ENCODE measurements around the gene TRIM2. TPM values are rescaled to one million over a fixed set of nuclear protein-coding genes. Genes with fewer than 3 reads are reported as not detected.

TRIM2 gene
- total RNA-seq, 1 experiment from 2014 or later = 49.6 TPM

DNA sequence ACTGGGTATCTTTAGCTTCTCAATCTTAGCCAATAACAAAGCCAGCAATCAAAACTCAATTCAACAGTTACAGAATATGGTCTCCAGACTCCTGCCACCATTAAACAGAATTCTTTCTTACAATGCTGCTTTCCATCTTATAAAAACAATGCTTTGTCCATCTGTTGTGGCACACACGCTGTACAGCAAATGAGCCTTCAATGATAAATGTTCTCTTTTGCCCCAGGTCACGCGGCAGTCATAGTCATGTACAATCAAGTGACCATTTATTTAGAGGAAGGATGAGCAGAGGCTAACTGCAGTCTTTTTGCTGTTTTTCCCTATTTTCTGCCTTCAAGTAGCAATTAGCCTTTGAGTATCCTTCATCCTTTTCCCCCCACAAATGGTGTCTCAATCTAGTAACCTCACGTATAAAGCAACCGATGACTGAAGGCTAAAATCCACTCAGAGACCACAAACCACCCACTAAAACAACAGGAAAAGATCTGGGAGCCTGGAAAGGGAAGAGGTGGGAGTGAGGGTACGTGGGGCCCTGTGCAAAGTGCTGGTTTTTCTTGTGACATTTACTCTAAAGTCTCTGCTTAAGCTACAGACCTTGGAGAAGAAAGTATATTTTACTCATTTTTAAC, 24.4 kb downstream of the TRIM2 start:
- Mint-ChIP-seq H3K4me3 (ENCODE audit: low read depth, unreplicated experiment) (no peak overlapping the region), H3K36me3 (ENCODE audit: insufficient read depth, unreplicated experiment) (peaks cover 27% of the 10 kb centered on the region), H3K9me3 (ENCODE audit: low read depth, unreplicated experiment) (no peaks in the 10 kb centered on the region), H3K4me1 (ENCODE audit: low read depth, unreplicated experiment) (peaks cover 23% of the 10 kb centered on the region), H3K27ac (ENCODE audit: unreplicated experiment) (no peak overlapping the region), H3K27me3 (ENCODE audit: unreplicated experiment) (no peaks in the 10 kb centered on the region)
- intact Hi-C loops (cut with micrococcal nuclease; ENCODE audit: unreplicated experiment) = no loop called here
- CTCF ChIA-PET = no interaction called here
- TF ChIP-seq, protein P1, sequence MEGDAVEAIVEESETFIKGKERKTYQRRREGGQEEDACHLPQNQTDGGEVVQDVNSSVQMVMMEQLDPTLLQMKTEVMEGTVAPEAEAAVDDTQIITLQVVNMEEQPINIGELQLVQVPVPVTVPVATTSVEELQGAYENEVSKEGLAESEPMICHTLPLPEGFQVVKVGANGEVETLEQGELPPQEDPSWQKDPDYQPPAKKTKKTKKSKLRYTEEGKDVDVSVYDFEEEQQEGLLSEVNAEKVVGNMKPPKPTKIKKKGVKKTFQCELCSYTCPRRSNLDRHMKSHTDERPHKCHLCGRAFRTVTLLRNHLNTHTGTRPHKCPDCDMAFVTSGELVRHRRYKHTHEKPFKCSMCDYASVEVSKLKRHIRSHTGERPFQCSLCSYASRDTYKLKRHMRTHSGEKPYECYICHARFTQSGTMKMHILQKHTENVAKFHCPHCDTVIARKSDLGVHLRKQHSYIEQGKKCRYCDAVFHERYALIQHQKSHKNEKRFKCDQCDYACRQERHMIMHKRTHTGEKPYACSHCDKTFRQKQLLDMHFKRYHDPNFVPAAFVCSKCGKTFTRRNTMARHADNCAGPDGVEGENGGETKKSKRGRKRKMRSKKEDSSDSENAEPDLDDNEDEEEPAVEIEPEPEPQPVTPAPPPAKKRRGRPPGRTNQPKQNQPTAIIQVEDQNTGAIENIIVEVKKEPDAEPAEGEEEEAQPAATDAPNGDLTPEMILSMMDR (IDR thresholded peaks at IDR 0.05; ENCODE audit: unreplicated experiment) = no peak
- BruUV-seq (replicated peaks) = no TSS peak
- no peak for DNase-seq

DNA sequence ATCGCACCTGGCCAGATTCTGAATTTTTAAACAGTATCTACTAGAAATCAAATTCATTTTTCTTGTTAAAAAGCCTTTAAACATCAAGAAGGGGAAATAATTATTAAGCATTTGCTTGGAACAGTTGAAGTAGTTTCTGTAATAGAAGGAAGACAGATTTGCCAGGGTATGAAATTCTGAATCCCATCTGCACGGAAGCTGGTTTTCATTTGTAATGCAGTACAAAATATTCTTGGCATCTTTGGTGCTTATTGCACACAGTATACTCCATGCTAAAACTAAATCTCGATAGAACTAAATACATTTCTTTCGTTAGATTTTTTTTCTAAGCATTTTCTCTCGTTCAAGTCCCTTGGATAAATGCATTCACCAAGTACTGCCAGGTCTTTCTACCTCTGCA, 25.3 kb downstream of the TRIM2 start:
- intact Hi-C loops (cut with micrococcal nuclease; ENCODE audit: unreplicated experiment) = no loop called here
- Mint-ChIP-seq H3K4me1 (ENCODE audit: low read depth, unreplicated experiment) (peaks cover 26% of the 10 kb centered on the region), H3K4me3 (ENCODE audit: low read depth, unreplicated experiment) (no peak overlapping the region), H3K9me3 (ENCODE audit: low read depth, unreplicated experiment) (no peaks in the 10 kb centered on the region), H3K27me3 (ENCODE audit: unreplicated experiment) (no peaks in the 10 kb centered on the region), H3K27ac (ENCODE audit: unreplicated experiment) (no peak overlapping the region), H3K36me3 (ENCODE audit: insufficient read depth, unreplicated experiment) (peaks cover 19% of the 10 kb centered on the region)
- TF ChIP-seq, protein P1 (IDR thresholded peaks at IDR 0.05; ENCODE audit: unreplicated experiment) = no peak
- CTCF ChIA-PET = no interaction called here
- no TSS peak for BruUV-seq (replicated peaks)
- no peak for DNase-seq

DNA sequence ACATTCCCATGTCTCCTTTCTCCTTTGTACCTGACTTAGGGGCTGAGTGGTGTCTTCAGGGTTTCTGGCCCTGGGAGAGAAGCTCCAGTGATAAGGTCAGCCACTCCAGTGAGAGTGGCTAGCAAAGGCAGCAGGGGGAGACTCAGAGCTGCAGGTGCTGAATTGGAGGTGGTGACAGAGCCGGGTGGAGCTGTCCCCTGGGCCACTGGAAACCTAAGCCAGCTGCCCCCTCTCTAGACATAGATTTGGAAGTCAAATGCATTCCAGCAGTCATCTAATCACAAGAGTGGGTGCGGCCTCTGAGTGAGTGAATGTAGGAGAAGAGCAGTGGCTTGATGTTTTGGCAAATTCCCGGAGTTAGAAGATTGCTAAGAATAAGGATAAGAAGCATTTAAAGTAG, 28.5 kb downstream of the TRIM2 start:
- TF ChIP-seq, protein P1 (IDR thresholded peaks at IDR 0.05; ENCODE audit: unreplicated experiment) = no peak
- CTCF ChIA-PET = interaction anchor here (1.0 kb wide), 1 partner anchor 9 kb away, joined by 5 read pairs; no protein-coding TSS in a partner anchor
- H3K9me3 Mint-ChIP-seq (ENCODE audit: low read depth, unreplicated experiment) = no peaks in the 10 kb centered on the region
- intact Hi-C loops (cut with micrococcal nuclease; ENCODE audit: unreplicated experiment) = loop anchor here (1.0 kb wide), 1 partner anchor 86 kb away; no protein-coding TSS in a partner anchor
- BruUV-seq (replicated peaks) = no TSS peak
- peaks cover 37% of the 10 kb centered on the region for H3K4me1 Mint-ChIP-seq (ENCODE audit: low read depth, unreplicated experiment)
- H3K27me3 Mint-ChIP-seq (ENCODE audit: unreplicated experiment) = no peaks in the 10 kb centered on the region
- peak; percentile 50 for DNase-seq
- H3K36me3 Mint-ChIP-seq (ENCODE audit: insufficient read depth, unreplicated experiment) = peaks cover 19% of the 10 kb centered on the region
- peak overlapping the region; percentile 57 for H3K27ac Mint-ChIP-seq (ENCODE audit: unreplicated experiment)
- peak overlapping the region; percentile 27 for H3K4me3 Mint-ChIP-seq (ENCODE audit: low read depth, unreplicated experiment)

DNA sequence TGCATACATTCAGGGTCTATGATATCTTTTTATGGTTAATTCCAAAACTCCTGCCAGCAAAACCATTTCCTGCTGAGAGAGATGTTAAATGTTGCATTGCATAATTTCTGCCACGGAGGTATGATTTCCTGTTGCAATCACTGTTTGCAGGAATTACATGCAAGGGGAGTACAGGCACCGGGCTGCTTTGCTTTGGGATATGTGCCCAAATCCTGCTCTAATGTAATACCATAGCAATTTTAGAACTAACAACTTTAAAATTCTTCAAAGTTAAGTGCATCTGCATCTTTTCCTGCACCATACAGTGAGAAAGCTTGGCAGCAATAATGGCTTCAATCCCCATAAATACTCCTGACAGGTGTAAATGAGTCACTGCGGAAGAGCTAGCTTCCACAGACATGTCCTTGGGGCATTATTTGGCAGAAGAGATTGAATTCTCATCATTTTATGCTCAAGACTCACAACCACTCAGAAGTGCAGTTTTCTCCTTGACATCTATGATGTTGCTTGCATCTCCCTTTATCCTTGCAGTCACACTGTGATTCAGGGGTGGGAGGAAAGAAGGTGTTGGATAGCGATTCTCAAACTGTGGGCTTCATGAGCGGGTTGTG, 29.6 kb downstream of the TRIM2 start:
- peaks cover 37% of the 10 kb centered on the region for H3K4me1 Mint-ChIP-seq (ENCODE audit: low read depth, unreplicated experiment)
- BruUV-seq (replicated peaks) = no TSS peak
- TF ChIP-seq, protein P1 (IDR thresholded peaks at IDR 0.05; ENCODE audit: unreplicated experiment) = no peak
- peak overlapping the region; percentile 57 for H3K27ac Mint-ChIP-seq (ENCODE audit: unreplicated experiment)
- H3K4me3 Mint-ChIP-seq (ENCODE audit: low read depth, unreplicated experiment) = peak overlapping the region; percentile 27
- H3K9me3 Mint-ChIP-seq (ENCODE audit: low read depth, unreplicated experiment) = no peaks in the 10 kb centered on the region
- H3K27me3 Mint-ChIP-seq (ENCODE audit: unreplicated experiment) = no peaks in the 10 kb centered on the region
- H3K36me3 Mint-ChIP-seq (ENCODE audit: insufficient read depth, unreplicated experiment) = peaks cover 24% of the 10 kb centered on the region
- peak; percentile 20 for DNase-seq
- intact Hi-C loops (cut with micrococcal nuclease; ENCODE audit: unreplicated experiment) = loop anchor here (1.0 kb wide), 1 partner anchor 84 kb away; no protein-coding TSS in a partner anchor
- CTCF ChIA-PET = no interaction called here
